Neuronal stem cell (in vitro differentiated cells): ENCODE measurements around the gene MVK.
A peak's percentile ranks its signal among the peaks of the same experiment; 100 is the strongest.

Source experiments
- DNase-seq: peaks from one replicate; pipeline ENCODE4 v3.0.0-alpha.2; 2013; ENCODE audit warnings: low spot score
- H2AFZ ChIP-seq: one replicate; pipeline ENCODE4 v1.6.1; 2013; ENCODE audit warnings: mild to moderate bottlenecking, low read length, inconsistent platforms
- H2AK5ac ChIP-seq: 2 replicates; pipeline ENCODE4 v1.6.1; 2013; ENCODE audit warnings: low read depth, mild to moderate bottlenecking, inconsistent platforms, low read length, moderate library complexity, mixed read lengths
- H2BK120ac ChIP-seq: 2 replicates; pipeline ENCODE4 v1.6.1; 2013; ENCODE audit warnings: low read depth, mild to moderate bottlenecking, inconsistent platforms, low read length, moderate library complexity, mixed read lengths
- H2BK12ac ChIP-seq: one replicate; pipeline ENCODE4 v1.6.1; 2013; ENCODE audit warnings: low read length, inconsistent platforms
- H2BK15ac ChIP-seq: 2 replicates; pipeline ENCODE4 v1.6.1; 2013; ENCODE audit warnings: mild to moderate bottlenecking, low read length, inconsistent platforms, mixed read lengths
- H2BK5ac ChIP-seq: one replicate; pipeline ENCODE4 v1.6.1; 2013; ENCODE audit warnings: inconsistent platforms, mild to moderate bottlenecking, low read length, moderate library complexity
- H3K14ac ChIP-seq: one replicate; pipeline ENCODE4 v1.6.1; 2013; ENCODE audit warnings: low read length, inconsistent platforms
- H3K18ac ChIP-seq: 2 replicates; pipeline ENCODE4 v1.6.1; 2013; ENCODE audit warnings: low read length, inconsistent platforms
- H3K23ac ChIP-seq: 2 replicates; pipeline ENCODE4 v1.6.1; 2013; ENCODE audit warnings: low read depth, mild to moderate bottlenecking, mixed read lengths, low read length, inconsistent platforms; ENCODE audit not compliant: poor library complexity
- H3K27ac ChIP-seq: replicated peaks from 3 replicates; pipeline ENCODE4 v1.5.1; 2013; ENCODE audit warnings: low read length, inconsistent platforms
- H3K27me3 ChIP-seq, 3 experiments: 2 replicates each; pipeline ENCODE4 v1.6.1; 2013; ENCODE audit warnings: low read length in 3 of 3, mild to moderate bottlenecking in 2 of 3, inconsistent platforms in 1 of 3, low read depth in 1 of 3, mixed read lengths in 1 of 3, moderate library complexity in 1 of 3; ENCODE audit not compliant: control insufficient read depth in 3 of 3, insufficient read depth in 3 of 3
- H3K36me3 ChIP-seq, 2 donors: replicated peaks in 1 of 2; 2 replicates each; pipeline ENCODE4 v1.6.1; 2013; ENCODE audit warnings: low read length in 2 of 2; ENCODE audit not compliant: control insufficient read depth in 2 of 2, insufficient read depth in 2 of 2
- H3K4ac ChIP-seq: 2 replicates; pipeline ENCODE4 v1.6.1; 2013; ENCODE audit warnings: inconsistent platforms, mild to moderate bottlenecking, low read length, moderate library complexity
- H3K4me1 ChIP-seq, 2 donors: 1 replicate in 1 of 2; 2 replicates in 1 of 2; pipeline ENCODE4 v1.6.1; 2013; ENCODE audit warnings: low read length in 2 of 2, low read depth in 1 of 2; ENCODE audit not compliant: control insufficient read depth in 2 of 2, insufficient read depth in 1 of 2
- H3K4me2 ChIP-seq: one replicate; pipeline ENCODE4 v1.6.1; 2013; ENCODE audit warnings: mild to moderate bottlenecking, low read length, inconsistent platforms; ENCODE audit not compliant: insufficient read depth, poor library complexity, severe bottlenecking
- H3K4me3 ChIP-seq, 2 donors: 2 replicates each; pipeline ENCODE4 v1.5.1; 2013; ENCODE audit warnings: low read length in 2 of 2, mild to moderate bottlenecking in 2 of 2, inconsistent platforms in 1 of 2, moderate library complexity in 1 of 2
- H3K79me1 ChIP-seq: one replicate; pipeline ENCODE4 v1.6.1; 2013; ENCODE audit warnings: low read depth, mild to moderate bottlenecking, inconsistent platforms, low read length, moderate library complexity
- H3K9ac ChIP-seq: one replicate; pipeline ENCODE4 v1.6.1; 2013; ENCODE audit warnings: mild to moderate bottlenecking, low read depth, low read length, inconsistent platforms; ENCODE audit not compliant: poor library complexity
- H3K9me3 ChIP-seq, 2 donors: replicated peaks in 1 of 2; 2 replicates each; pipeline versions ENCODE3 to v1.6.1; 2013; ENCODE audit warnings: low read length in 2 of 2, mild to moderate bottlenecking in 2 of 2, inconsistent platforms in 1 of 2, low read depth in 1 of 2, mixed read lengths in 1 of 2, moderate library complexity in 1 of 2; ENCODE audit not compliant: control insufficient read depth in 2 of 2, insufficient read depth in 1 of 2
- H4K8ac ChIP-seq: one replicate; pipeline ENCODE4 v1.6.1; 2013; ENCODE audit warnings: low read depth, mild to moderate bottlenecking, inconsistent platforms, low read length, moderate library complexity
- H4K91ac ChIP-seq: one replicate; pipeline ENCODE4 v1.6.1; 2013; ENCODE audit warnings: low read length, low read depth, mild to moderate bottlenecking, inconsistent platforms; ENCODE audit not compliant: poor library complexity
- WGBS, 2 donors: extraction: QIAGEN DNeasy Blood & Tissue Kit; methylation state at CpG; one replicate each; pipeline ENCODE4 v1.1.7; 2013; ENCODE audit warnings: missing lambda C conversion rate in 2 of 2, mixed read lengths in 1 of 2; ENCODE audit not compliant: insufficient read length in 2 of 2, insufficient replicate concordance in 1 of 2; ENCODE audit errors: extremely low coverage in 2 of 2; 5-methylcytosine and 5-hydroxymethylcytosine counted together

Gene MVK

DNA sequence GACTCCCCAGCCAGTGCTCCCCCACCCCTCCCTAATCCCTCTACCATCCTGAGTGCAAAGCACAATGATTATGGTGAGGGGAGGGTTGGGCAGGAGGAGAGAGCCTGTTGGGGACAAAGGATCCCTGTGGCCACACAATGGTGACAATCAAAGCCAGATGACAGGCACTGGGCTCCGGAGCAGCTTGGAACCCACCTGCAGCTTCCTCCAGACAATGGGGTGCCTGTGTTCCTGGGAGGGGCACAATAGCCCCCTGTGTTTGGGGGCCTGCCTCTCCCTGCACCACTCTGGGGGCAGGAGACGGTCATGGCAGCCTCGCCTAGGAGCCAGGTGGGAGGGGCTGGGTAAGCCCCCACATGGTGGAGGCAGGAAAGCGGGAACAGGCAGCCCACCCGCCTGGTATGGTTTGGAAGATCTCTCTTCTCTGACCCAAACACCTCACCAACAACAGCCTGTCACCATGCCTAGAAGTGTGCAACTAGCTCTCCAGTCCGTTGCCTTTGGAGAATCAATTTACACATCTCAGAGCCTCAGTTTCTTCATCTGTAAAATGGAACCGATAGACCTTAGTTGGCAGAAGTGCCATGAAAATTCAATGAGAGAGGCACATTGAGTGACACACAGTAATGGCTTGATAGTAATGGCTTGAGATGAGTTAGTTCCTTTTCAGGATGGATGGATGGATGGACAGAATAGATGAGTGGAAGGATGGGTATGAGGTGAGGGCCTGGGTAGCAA is 53.0 kb downstream of the MVK start:
- H3K36me3 ChIP-seq = no peaks in the 10 kb centered on the region
- H3K23ac ChIP-seq = no peak overlapping the region
- H2BK15ac ChIP-seq = no peak overlapping the region
- no peak overlapping the region for H3K14ac ChIP-seq
- no peak overlapping the region for H2BK5ac ChIP-seq
- no peak for DNase-seq
- H4K91ac ChIP-seq = no peak overlapping the region
- H3K4me1 ChIP-seq = peaks cover 3 to 38% of the 10 kb centered on the region in 2 donors
- peak overlapping the region; percentile 30 for H2AK5ac ChIP-seq
- no peaks in the 10 kb centered on the region for H3K9me3 ChIP-seq
- no CpG with 5 or more reads among the region's 7 CpGs for WGBS, 2 donors
- peak overlapping the region; percentile 8 for H2BK120ac ChIP-seq
- H3K18ac ChIP-seq = peak overlapping the region; percentile 73
- no peak overlapping the region for H3K4me3 ChIP-seq
- no peaks in the 10 kb centered on the region for H3K79me1 ChIP-seq
- H3K4ac ChIP-seq = no peak overlapping the region
- no peak overlapping the region for H3K4me2 ChIP-seq
- H3K27ac ChIP-seq = no peak overlapping the region
- no peak overlapping the region for H3K9ac ChIP-seq
- H4K8ac ChIP-seq = no peak overlapping the region
- no peak overlapping the region for H2BK12ac ChIP-seq
- no peak overlapping the region for H2AFZ ChIP-seq
- H3K27me3 ChIP-seq = peaks cover 0 to 27% (median 0%) of the 10 kb centered on the region in 3 experiments

DNA sequence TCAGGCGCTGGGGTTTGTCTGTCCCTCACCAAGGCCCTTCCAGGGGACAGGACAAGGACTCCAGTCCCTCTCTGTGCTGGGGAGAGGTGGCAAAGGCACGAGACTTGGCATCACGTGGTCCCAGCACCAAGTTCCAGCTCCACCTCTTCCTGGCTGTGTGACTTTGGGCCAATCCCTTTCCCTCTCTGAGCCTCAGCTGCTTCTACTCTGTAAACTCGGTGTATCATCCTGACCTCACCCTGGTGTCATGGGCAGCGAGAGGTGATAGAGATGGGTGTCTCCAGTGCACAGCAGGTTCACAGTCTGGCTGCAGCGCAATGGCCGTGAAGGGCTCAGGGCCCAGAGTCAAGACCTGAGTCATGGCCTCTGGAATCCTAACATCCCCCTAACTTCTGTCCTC is 54.0 kb downstream of the MVK start:
- Histone ChIP-seq H2AK5ac (peak overlapping the region; percentile 54), H4K91ac (no peak overlapping the region), H4K8ac (no peak overlapping the region), H3K4me2 (no peak overlapping the region), H2BK120ac (no peak overlapping the region), H3K79me1 (no peaks in the 10 kb centered on the region), H3K14ac (no peak overlapping the region), H2BK12ac (no peak overlapping the region), H3K4ac (no peak overlapping the region), H3K9ac (no peak overlapping the region), H3K4me3 (no peak overlapping the region), H3K27ac (no peak overlapping the region), H3K18ac (peak overlapping the region; percentile 49), H2AFZ (no peak overlapping the region), H3K27me3 (peaks cover 0 to 22% (median 0%) of the 10 kb centered on the region in 3 experiments), H2BK15ac (peak overlapping the region; percentile 80), H3K36me3 (no peaks in the 10 kb centered on the region), H3K9me3 (no peaks in the 10 kb centered on the region), H3K4me1 (peaks cover 0 to 35% of the 10 kb centered on the region in 2 donors), H3K23ac (no peak overlapping the region), H2BK5ac (no peak overlapping the region)
- no peak for DNase-seq
- WGBS, 2 donors = no CpG with 5 or more reads among the region's 7 CpGs

DNA sequence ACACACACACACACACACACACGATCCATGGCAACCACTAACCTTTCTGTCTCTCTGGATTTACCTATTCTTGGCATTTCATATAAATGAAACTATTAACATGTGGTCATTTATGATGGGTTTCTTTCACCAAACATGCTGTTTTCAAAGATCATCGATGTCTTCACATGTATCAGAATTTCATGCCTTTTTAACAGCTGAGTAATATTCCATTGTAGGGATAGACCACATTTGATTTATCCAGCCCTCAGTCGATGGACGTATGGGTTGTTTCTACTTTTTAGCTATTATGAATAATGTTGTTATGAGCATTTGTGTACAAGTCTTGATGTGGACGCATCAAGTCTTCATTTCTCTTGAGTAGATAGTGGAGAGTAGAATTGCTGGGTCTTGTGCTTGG is 56.5 kb downstream of the MVK start:
- no peak overlapping the region for H3K4ac ChIP-seq
- H3K9me3 ChIP-seq = peaks cover 0 to 1% of the 10 kb centered on the region in 2 donors
- no peak overlapping the region for H4K91ac ChIP-seq
- no peaks in the 10 kb centered on the region for H3K36me3 ChIP-seq
- H3K27ac ChIP-seq = no peak overlapping the region
- H3K14ac ChIP-seq = no peak overlapping the region
- no peak overlapping the region for H2BK5ac ChIP-seq
- no peak overlapping the region for H2BK12ac ChIP-seq
- H3K4me2 ChIP-seq = no peak overlapping the region
- H3K4me3 ChIP-seq = no peak overlapping the region
- no peak overlapping the region for H2AFZ ChIP-seq
- no peak overlapping the region for H4K8ac ChIP-seq
- H2BK120ac ChIP-seq = no peak overlapping the region
- H3K23ac ChIP-seq = no peak overlapping the region
- H3K4me1 ChIP-seq = peaks cover 0 to 29% of the 10 kb centered on the region in 2 donors
- no peak overlapping the region for H2AK5ac ChIP-seq
- H3K27me3 ChIP-seq = peaks cover 0 to 19% (median 0%) of the 10 kb centered on the region in 3 experiments
- H2BK15ac ChIP-seq = no peak overlapping the region
- no peak overlapping the region for H3K18ac ChIP-seq
- no CpG with 5 or more reads among the region's 5 CpGs for WGBS, 2 donors
- H3K9ac ChIP-seq = no peak overlapping the region
- no peak for DNase-seq
- H3K79me1 ChIP-seq = no peaks in the 10 kb centered on the region

DNA sequence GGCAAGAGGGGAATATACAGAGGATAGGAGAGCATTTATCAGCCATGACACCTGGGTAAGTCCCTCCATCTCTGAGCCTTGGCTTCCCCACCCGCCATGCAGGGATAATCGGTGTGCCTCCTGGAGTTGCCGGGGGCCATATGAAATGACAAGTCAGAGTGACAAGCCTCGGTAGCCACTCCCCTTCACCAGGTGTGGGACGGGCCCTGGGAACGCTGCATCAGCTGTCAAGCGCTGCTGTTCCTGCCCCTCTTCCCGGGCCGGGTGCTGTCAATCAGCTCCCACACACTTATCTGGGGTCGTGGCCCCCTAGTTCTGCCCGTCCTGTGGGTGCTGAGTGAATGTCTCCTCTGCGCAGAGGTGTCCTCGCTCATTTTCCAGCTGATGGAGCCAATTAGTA is 57.2 kb downstream of the MVK start:
- no CpG with 5 or more reads among the region's 13 CpGs for WGBS, 2 donors
- Histone ChIP-seq H2BK12ac (peak overlapping the region; percentile 51), H3K9me3 (peaks cover 0 to 5% of the 10 kb centered on the region in 2 donors), H3K79me1 (no peaks in the 10 kb centered on the region), H3K18ac (peak overlapping the region; percentile 44), H2AK5ac (peak overlapping the region; percentile 22), H3K9ac (no peak overlapping the region), H2BK15ac (peak overlapping the region; percentile 18), H2BK120ac (no peak overlapping the region), H3K4ac (no peak overlapping the region), H3K27ac (no peak overlapping the region), H4K8ac (no peak overlapping the region), H2BK5ac (no peak overlapping the region), H3K4me3 (no peak overlapping the region), H3K23ac (no peak overlapping the region), H3K36me3 (no peaks in the 10 kb centered on the region), H3K4me1 (peaks cover 0 to 22% of the 10 kb centered on the region in 2 donors), H4K91ac (no peak overlapping the region), H3K14ac (no peak overlapping the region), H2AFZ (no peak overlapping the region), H3K27me3 (peaks cover 0 to 19% (median 0%) of the 10 kb centered on the region in 3 experiments), H3K4me2 (no peak overlapping the region)
- no peak for DNase-seq
